ENCODE measurements around the gene OR4C15. TPM values are rescaled to one million over a fixed set of nuclear protein-coding genes. Genes with fewer than 3 reads are reported as not detected.

Gene OR4C15
- total RNA-seq, result not detected in 2 replicates

GRCh38 chr11:55554169-55554568 lies at the start of gene OR4C15:
Gene OR4C15 (plus strand): TSS chr11:55554469. CDS start chr11:55554469, 0 bp downstream.

DNA sequence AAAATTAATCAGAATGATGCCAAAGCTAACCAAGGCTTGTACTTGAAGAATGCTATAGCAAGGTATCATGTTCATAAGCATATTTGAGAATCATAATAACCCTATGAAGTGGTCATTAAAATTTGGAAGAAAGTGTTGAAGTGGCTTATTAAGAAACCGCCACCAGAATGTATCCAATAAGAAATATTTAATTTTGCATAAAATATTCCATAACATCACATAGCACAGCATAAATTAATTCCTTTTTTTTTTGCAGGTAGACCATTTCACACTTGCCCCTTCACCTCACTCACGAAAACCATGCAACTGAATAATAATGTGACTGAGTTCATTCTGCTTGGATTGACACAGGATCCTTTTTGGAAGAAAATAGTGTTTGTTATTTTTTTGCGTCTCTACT lies 17.6 kb downstream of the OR4C15 start, which contains the start of gene OR4C16:
TSS of gene OR4C16 (plus strand) at position 301 of the 400 bp plus-strand sequence. CDS start at position 301, 0 bp downstream.

Other genes starting within 250 kb of the OR4C15 start
- gene OR4A16, start 211.3 kb upstream of the OR4C15 start, total RNA-seq, result not detected in 2 replicates
- not detected in 2 replicates for gene OR4A15, start 186.5 kb upstream of the OR4C15 start, total RNA-seq
- not detected in 2 replicates for gene OR4C16, start 17.7 kb downstream of the OR4C15 start, total RNA-seq
- gene OR4C11, start 53.2 kb downstream of the OR4C15 start, total RNA-seq, result not detected in 2 replicates
- not detected in 2 replicates for gene OR4P4, start 80.6 kb downstream of the OR4C15 start, total RNA-seq
- not detected in 2 replicates for gene OR4S2, start 93.9 kb downstream of the OR4C15 start, total RNA-seq
- not detected in 2 replicates for gene OR4C6, start 107.7 kb downstream of the OR4C15 start, total RNA-seq
- not detected in 2 replicates for gene OR5D13, start 219.0 kb downstream of the OR4C15 start, total RNA-seq
- not detected in 2 replicates for gene OR5D14, start 241.1 kb downstream of the OR4C15 start, total RNA-seq

Data from smooth muscle cell of trachea (primary cell).